GM12801 (cell line): ENCODE data around the gene CD247.

Experiments used
- TF ChIP-seq, protein P1 (sequence below): IDR thresholded peaks from one replicate; pipeline ENCODE4 v1.5.1; 2011; ENCODE audit warnings: control low read depth; ENCODE audit not compliant: insufficient read length; ENCODE audit errors: extremely low read depth

CD247 gene

DNA sequence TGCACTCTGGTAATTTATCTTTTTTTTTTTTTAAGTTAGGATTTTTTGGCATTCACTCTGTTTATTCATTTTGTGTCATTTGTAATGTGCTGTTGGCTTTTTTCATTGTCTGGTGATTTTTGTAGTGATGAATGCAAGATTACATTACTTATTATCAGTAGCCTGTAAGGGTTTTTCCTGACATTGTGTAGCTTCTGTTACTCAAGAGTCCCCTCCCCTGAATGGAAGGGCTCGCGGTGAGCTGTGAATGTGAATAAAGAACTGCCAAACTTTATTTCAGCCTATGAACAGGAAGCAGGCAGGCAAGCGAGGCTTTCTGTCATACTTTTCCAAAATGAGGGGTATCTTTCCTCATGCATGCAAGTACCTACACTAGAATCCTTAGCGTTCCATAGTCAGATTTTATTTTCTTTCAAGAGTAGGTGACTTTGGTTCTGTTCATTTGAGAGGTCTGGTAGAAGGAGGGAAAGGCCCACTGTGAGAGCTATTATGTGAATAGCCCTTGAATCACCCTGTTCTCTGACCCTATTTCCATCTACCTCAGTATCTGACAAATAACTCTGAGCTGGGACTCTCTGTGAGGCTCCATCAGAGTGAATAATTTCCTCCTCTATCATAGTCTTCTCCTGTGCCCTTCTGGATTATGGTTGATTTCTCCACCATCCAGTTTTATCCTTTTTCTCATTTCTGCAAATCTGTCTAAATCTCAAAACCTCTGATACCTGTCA, 114.0 kb downstream of the CD247 start:
- TF ChIP-seq, protein P1, sequence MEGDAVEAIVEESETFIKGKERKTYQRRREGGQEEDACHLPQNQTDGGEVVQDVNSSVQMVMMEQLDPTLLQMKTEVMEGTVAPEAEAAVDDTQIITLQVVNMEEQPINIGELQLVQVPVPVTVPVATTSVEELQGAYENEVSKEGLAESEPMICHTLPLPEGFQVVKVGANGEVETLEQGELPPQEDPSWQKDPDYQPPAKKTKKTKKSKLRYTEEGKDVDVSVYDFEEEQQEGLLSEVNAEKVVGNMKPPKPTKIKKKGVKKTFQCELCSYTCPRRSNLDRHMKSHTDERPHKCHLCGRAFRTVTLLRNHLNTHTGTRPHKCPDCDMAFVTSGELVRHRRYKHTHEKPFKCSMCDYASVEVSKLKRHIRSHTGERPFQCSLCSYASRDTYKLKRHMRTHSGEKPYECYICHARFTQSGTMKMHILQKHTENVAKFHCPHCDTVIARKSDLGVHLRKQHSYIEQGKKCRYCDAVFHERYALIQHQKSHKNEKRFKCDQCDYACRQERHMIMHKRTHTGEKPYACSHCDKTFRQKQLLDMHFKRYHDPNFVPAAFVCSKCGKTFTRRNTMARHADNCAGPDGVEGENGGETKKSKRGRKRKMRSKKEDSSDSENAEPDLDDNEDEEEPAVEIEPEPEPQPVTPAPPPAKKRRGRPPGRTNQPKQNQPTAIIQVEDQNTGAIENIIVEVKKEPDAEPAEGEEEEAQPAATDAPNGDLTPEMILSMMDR, result no peak

DNA sequence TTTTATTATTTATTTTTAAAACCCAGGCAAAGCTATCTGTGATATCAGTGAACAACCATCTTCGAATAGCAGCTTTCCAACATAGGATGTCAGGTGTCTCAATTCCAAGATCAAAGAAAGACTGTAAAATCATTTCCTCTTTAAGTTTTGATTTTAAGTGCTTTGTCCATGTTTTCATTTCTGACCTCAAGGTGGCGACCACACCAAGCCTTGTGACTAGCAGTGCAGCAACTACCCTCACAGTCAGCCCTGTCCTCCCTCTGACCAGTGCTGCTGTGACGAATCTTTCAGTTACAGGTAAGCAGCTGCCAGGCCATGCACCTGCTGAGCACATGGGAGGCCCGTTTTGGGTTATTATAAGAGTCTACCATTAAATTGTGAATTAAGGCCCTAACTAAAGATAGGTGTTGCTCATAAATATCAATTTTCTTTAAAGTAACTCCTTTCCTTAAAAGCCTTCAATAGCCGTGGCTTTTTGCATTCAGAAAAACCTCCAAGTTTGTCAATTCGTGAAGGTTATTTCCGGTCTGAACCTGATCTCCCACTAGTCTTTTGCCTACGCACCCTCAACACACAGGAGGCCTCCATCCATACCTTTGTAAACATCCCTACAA, 117.0 kb downstream of the CD247 start:
- TF ChIP-seq, protein P1, result no peak

DNA sequence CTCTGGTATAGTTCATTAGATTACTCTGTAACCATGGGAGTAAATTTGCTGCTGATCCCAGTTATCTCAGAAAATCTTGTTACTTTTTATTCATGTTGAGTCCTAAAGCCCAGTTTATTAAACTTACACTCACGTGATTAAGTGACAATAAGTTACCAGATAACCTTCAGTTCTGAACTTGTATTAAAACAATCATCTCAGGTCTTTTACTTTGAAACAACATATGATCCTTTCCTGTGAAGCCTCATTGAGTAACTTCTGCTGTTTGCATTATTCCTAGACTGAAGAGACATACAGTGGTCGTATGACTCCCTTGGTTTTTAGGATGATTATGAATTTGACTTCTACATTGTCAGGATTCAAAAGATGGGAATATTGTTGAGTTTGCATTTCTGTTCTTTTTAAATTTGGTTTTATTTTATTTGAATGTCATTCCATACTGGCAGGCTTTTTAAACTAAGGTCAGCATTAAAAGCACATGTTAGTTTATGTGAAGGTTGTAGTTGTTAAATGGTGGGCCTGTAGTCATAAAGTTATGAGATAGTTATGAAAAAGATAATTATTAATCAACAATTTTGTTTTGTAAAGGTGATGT, 117.9 kb downstream of the CD247 start:
- TF ChIP-seq, protein P1, result no peak

DNA sequence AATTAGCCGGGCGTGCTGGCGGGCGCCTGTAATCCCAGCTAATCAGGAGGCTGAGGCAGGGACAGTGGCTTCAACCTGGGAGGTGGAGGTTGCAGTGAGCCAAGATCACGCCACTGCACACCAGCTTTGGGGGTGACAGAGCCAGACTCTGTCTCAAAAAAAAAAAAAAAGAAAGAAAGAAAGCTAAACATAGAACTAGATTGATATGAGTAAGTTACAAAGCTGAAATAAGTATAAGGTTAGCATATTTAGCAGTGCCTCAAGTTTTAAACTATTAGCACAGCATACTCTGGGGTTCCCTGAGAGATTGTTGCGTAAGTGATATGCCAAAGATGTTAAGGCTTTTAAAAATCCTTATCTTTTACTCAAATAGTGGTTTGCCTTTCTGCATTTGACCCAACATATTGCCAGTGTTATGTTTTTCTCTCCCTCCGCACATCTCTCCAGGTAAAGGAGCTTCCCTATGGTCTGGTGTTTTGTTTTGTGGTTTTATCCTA, 126.1 kb downstream of the CD247 start:
- TF ChIP-seq, protein P1, result no peak

DNA sequence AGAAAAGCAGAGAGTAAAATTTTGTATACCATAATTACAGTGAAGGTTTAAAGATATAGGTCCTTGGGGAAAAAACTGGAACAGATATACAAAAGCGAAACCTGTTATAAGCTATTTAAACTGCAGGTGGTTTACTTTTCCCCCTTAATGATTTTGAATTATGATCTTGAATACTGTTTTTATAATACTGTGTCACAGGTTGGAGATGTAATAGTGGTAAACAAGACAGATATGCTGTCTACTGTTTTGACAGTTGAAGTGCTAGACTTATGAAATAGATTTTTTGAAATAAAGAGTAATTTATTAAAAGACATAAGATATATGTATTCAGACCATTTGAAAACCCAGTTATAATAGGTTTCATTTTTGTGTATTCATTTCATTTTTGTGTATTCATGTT, 129.4 kb downstream of the CD247 start:
- TF ChIP-seq, protein P1, result no peak

DNA sequence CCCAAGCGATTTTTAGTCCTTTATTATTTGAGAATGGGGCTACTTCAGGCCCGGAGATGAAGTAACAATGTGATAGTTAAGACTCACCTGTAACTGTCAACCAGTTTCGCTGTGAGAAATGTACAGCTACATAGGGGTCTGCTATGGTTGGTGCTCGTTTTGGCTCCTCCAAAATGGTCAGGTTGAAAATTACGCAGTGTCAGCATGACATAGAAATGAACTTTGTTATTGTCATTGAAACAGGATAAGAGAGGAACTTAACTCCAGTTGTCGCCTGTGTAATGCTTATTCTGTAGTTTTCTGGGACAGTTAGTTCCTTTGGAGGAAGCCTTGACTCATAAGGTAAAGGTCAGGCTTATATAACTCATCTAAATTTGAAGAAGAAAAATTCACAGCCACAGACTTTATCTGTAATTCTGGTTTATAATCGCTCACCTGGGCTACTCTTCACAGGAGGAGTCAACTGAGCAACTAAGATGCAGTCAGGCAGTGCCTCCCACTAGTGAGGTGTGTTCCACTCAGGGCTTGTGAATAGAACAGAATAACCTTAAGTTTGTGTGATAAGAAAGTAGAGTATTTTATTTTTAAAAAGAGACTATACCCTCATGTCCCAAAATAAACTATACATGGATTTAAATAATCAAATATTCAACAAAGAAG, 130.9 kb downstream of the CD247 start:
- TF ChIP-seq, protein P1, result no peak
